GM12878 (cell line): Measurements from ENCODE around the gene SEC22C. TPM values are rescaled to one million over a fixed set of nuclear protein-coding genes. Genes with fewer than 3 reads are reported as not detected.

ENCODE experiments used
- ATAC-seq: fragments of 200-7000 bp; cut with Tn5 transposase; 3 replicates; pipeline ENCODE4 v1.9.1; 2020; ENCODE audit warnings: mild to moderate bottlenecking, moderate library complexity
- BruUV-seq: library from RNA; stranded (reverse); fragments of 400-500 nt; replicated peaks from 2 replicates; lab custom pipeline; 2021; lab: Mats Ljungman, UMichigan
- CTCF ChIA-PET: fragments of 300-600 bp; sonication (Branson Sonifier 250); formaldehyde crosslinking; extraction: SDS; loops from one replicate; lab custom pipeline; 2021; ENCODE audit warnings: inconsistent platforms; lab: Yijun Ruan, JAX
- POLR2A ChIA-PET: fragments of 350-600 bp; formaldehyde crosslinking; extraction: SDS; loops from one replicate; lab custom pipeline; 2021; ENCODE audit warnings: inconsistent platforms; lab: Charles Lee
- RAD21 ChIA-PET: fragments of 300-600 bp; sonication (Branson Sonifier 250); formaldehyde crosslinking; loops from one replicate; lab custom pipeline; 2023; ENCODE audit warnings: antibody characterized with exemption; ENCODE audit not compliant: unreplicated experiment; lab: Charles Lee
- SMC1A ChIA-PET: fragments of 300-600 bp; sonication (Branson Sonifier 250); formaldehyde crosslinking; loops from one replicate; lab custom pipeline; 2023; ENCODE audit not compliant: unreplicated experiment, uncharacterized antibody; lab: Charles Lee
- DNase-seq: peaks from one replicate; pipeline ENCODE4 v3.0.0-alpha.2; 2011; ENCODE audit warnings: low read depth, low spot score
- FAIRE-seq: peaks from 3 replicates; lab custom pipeline; 2011; peaks lifted over from hg19 to GRCh38; lab: Jason Lieb, UNC
- H2AFZ ChIP-seq: 2 replicates; pipeline ENCODE4 v1.6.0; 2011; ENCODE audit warnings: low read depth, low read length, control low read depth; ENCODE audit not compliant: control insufficient read depth
- H3K27ac ChIP-seq: 2 replicates; pipeline ENCODE4 v1.5.1; 2011; ENCODE audit warnings: control low read depth; ENCODE audit not compliant: control insufficient read depth, insufficient read depth
- H3K27me3 ChIP-seq, 2 experiments: replicated peaks in 1 of 2; 2 replicates each; pipeline versions ENCODE4 v1.6.0 to v1.6.1; 2011; ENCODE audit warnings: low read length in 1 of 2; ENCODE audit not compliant: control insufficient read depth in 2 of 2, insufficient read depth in 2 of 2
- H3K36me3 ChIP-seq, 2 experiments: 2 replicates each; pipeline ENCODE4 v1.5.1; 2011; ENCODE audit warnings: low read length in 1 of 2; ENCODE audit not compliant: control insufficient read depth in 2 of 2, insufficient read depth in 2 of 2
- H3K4me1 ChIP-seq: 2 replicates; pipeline ENCODE4 v1.6.1; 2011; ENCODE audit warnings: mild to moderate bottlenecking, low read length, moderate library complexity, mixed read lengths; ENCODE audit not compliant: control insufficient read depth, insufficient read depth
- H3K4me2 ChIP-seq: 2 replicates; pipeline ENCODE4 v1.6.0; 2011; ENCODE audit warnings: control low read depth; ENCODE audit not compliant: control insufficient read depth, insufficient read depth
- H3K4me3 ChIP-seq: fragments of 200-600 bp; sonication (generic); 2 replicates; pipeline ENCODE4 v1.5.1; 2016
- H3K79me2 ChIP-seq: 2 replicates; pipeline ENCODE4 v1.6.0; 2011; ENCODE audit warnings: low read length; ENCODE audit not compliant: control insufficient read depth, insufficient read depth
- H3K9ac ChIP-seq: 2 replicates; pipeline ENCODE4 v1.8.0; 2011; ENCODE audit warnings: low read length, control low read depth, mixed read lengths; ENCODE audit not compliant: control insufficient read depth, insufficient read depth
- H3K9me3 ChIP-seq: replicated peaks from 3 replicates; pipeline ENCODE4 v1.5.1; 2011; ENCODE audit warnings: mild to moderate bottlenecking, low read length; ENCODE audit not compliant: control insufficient read depth, insufficient read depth
- H4K20me1 ChIP-seq: 2 replicates; pipeline ENCODE4 v1.6.0; 2011; ENCODE audit not compliant: control insufficient read depth, insufficient read depth
- CBX5 ChIP-seq: sonication (generic); IDR thresholded peaks from 2 replicates; pipeline ENCODE4 v1.6.1; 2016; ENCODE audit warnings: low read depth, moderate library complexity, mild to moderate bottlenecking, inconsistent platforms
- CHD4 ChIP-seq: fragments of 200-600 bp; sonication (generic); IDR thresholded peaks from 2 replicates; pipeline ENCODE4 v1.6.1; 2016; ENCODE audit warnings: mild to moderate bottlenecking
- CREB1 ChIP-seq: IDR thresholded peaks from 2 replicates; pipeline ENCODE4 v1.6.1; 2012; ENCODE audit warnings: low read depth, mild to moderate bottlenecking, inconsistent platforms
- HSF1 ChIP-seq: fragments of 150-350 bp; IDR thresholded peaks from 2 replicates; pipeline ENCODE4 v1.6.1; 2014; ENCODE audit warnings: mild to moderate bottlenecking, low read depth, low read length
- KAT2A ChIP-seq: conservative IDR thresholded peaks from 2 replicates; pipeline ENCODE4 v1.6.1; 2011; ENCODE audit warnings: low read depth, low read length; ENCODE audit not compliant: control insufficient read depth
- MYB ChIP-seq: fragments of 150-350 bp; IDR thresholded peaks from 2 replicates; pipeline ENCODE4 v1.6.1; 2014; ENCODE audit warnings: mild to moderate bottlenecking, low read depth, low read length, borderline replicate concordance
- NFXL1 ChIP-seq: fragments of 450-650 bp; IDR thresholded peaks from 2 replicates; pipeline ENCODE4 v1.6.1; 2017; ENCODE audit warnings: antibody characterized with exemption, mild to moderate bottlenecking, borderline replicate concordance
- PBX3 ChIP-seq: IDR thresholded peaks from 2 replicates; pipeline ENCODE4 v1.6.1; 2011; ENCODE audit warnings: mild to moderate bottlenecking, low read depth, low read length, moderate library complexity; ENCODE audit not compliant: insufficient replicate concordance
- POLR2AphosphoS5 ChIP-seq: IDR thresholded peaks from 2 replicates; pipeline ENCODE4 v1.6.1; 2011; ENCODE audit warnings: mild to moderate bottlenecking, low read length, inconsistent platforms
- REST ChIP-seq: IDR thresholded peaks from 2 replicates; pipeline ENCODE4 v1.6.1; 2012; ENCODE audit warnings: mild to moderate bottlenecking, low read depth, low read length
- SIX5 ChIP-seq: IDR thresholded peaks from 2 replicates; pipeline ENCODE4 v1.6.1; 2011; ENCODE audit warnings: mild to moderate bottlenecking, low read depth, low read length, moderate library complexity; ENCODE audit not compliant: severe bottlenecking
- SMC3 ChIP-seq: IDR thresholded peaks from 2 replicates; pipeline ENCODE4 v1.6.1; 2011; ENCODE audit warnings: low read length, improper control_type of control experiment, borderline replicate concordance
- SUZ12 ChIP-seq: fragments of 200-600 bp; sonication (generic); IDR thresholded peaks from one replicate; pipeline ENCODE4 v1.6.1; 2018; ENCODE audit warnings: antibody characterized with exemption, mild to moderate bottlenecking; ENCODE audit not compliant: unreplicated experiment
- TCF12 ChIP-seq: IDR thresholded peaks from 2 replicates; pipeline ENCODE4 v1.6.1; 2011; ENCODE audit warnings: low read depth, mild to moderate bottlenecking, low read length
- YY1 ChIP-seq: IDR thresholded peaks from 2 replicates; pipeline ENCODE4 v1.6.1; 2011; ENCODE audit warnings: low read depth, mild to moderate bottlenecking, low read length
- ZNF207 ChIP-seq: fragments of 450-650 bp; IDR thresholded peaks from 2 replicates; pipeline ENCODE4 v1.6.1; 2014; ENCODE audit warnings: antibody characterized with exemption, mild to moderate bottlenecking, borderline replicate concordance
- WGBS: methylation state at CpG from one replicate; pipeline ENCODE4 v1.1.6; 2016; ENCODE audit warnings: low lambda C conversion rate; ENCODE audit not compliant: insufficient replicate concordance, insufficient coverage; ENCODE audit errors: missing lambda C conversion rate; 5-methylcytosine and 5-hydroxymethylcytosine counted together
- in situ Hi-C: fragments of 300-500 bp; cut with MboI; formaldehyde crosslinking; loops from 9 replicates; pipeline ENCODE4 v1.14.3; 2018; ENCODE audit warnings: mixed read lengths
- intact Hi-C: fragments of 100-400 bp; cut with micrococcal nuclease; formaldehyde crosslinking; loops from one replicate; pipeline ENCODE4 v1.14.2; 2022; ENCODE audit not compliant: unreplicated experiment
- polyA plus RNA-seq, 11 experiments: library from polyadenylated mRNA; depleted of rRNA in 4 of 11; unstranded in 6 of 11; stranded (reverse) in 5 of 11; fragments of >200 nt; fragmentation: Nextera tagmentation in 4 of 11; fragmentation: Illumina TruSeq in 1 of 11; extraction: Ambion mirVana in 4 of 11; extraction: Trizol in 1 of 11; gene quantifications; 1 replicate in 1 of 11; 2 replicates in 10 of 11; pipeline versions ENCODE4 v1.2.1 to v1.2.3, GENCODE V29; 2011 to 2016; ENCODE audit warnings: inconsistent platforms in 2 of 11, missing spikeins in 2 of 11, low read depth in 1 of 11
- total RNA-seq, 4 experiments: library from RNA; depleted of rRNA in 3 of 4; stranded (reverse); fragments of >200 nt in 3 of 4; fragmentation: Illumina TruSeq in 1 of 4; extraction: Trizol in 1 of 4; gene quantifications; 2 replicates each; pipeline versions ENCODE4 v1.2.1 to v1.2.3, GENCODE V29; 2013 to 2021

Gene SEC22C
- total and polyA plus RNA-seq, 10 of the 15 experiments (the other 5 are each of a cell fraction or from before 2014, with no cell fraction given) = 15.6 to 47.0 (median 39.1) TPM

GRCh38 chr3:42530073-42530472, 51.7 kb downstream of the SEC22C start (continued):
- TF ChIP-seq REST (no peak), SMC3 (no peak)

GRCh38 chr3:42529468-42529867, 52.3 kb downstream of the SEC22C start:
- Histone ChIP-seq H3K27ac (no peak overlapping the region), H3K79me2 (no peaks in the 10 kb centered on the region), H3K4me1 (no peaks in the 10 kb centered on the region), H2AFZ (no peak overlapping the region), H3K27me3 (no peaks in the 10 kb centered on the region; a peak in 2 of 4 replicates), H3K36me3 (no peaks in the 10 kb centered on the region), H3K9me3 (no peaks in the 10 kb centered on the region), H3K9ac (no peak overlapping the region), H4K20me1 (no peaks in the 10 kb centered on the region), H3K4me3 (no peak overlapping the region), H3K4me2 (no peak overlapping the region)
- ATAC-seq (no peak), FAIRE-seq (no peak), DNase-seq (no peak)
- BruUV-seq = no TSS peak
- intact Hi-C loops (no loop called here), in situ Hi-C loops (no loop called here)
- ChIA-PET CTCF (interaction anchor here (0.9 kb wide), 1 partner anchor 18 kb away, joined by 4 read pairs; no protein-coding TSS in a partner anchor), RAD21 (no interaction called here), SMC1A (no interaction called here), POLR2A (interaction anchor here (0.7 kb wide), 1 partner anchor 12 kb away, joined by 5 read pairs; no protein-coding TSS in a partner anchor)
- 19% methylated on average over 2 of the region's 2 CpGs for WGBS
- TF ChIP-seq CREB1 (no peak), NFXL1 (no peak), TCF12 (no peak), SUZ12 (no peak), MYB (no peak), PBX3 (no peak), YY1 (no peak), SIX5 (no peak), CHD4 (no peak), KAT2A (no peak), POLR2AphosphoS5 (no peak), ZNF207 (no peak), HSF1 (no peak), CBX5 (no peak)
